BJ (cell line): ENCODE results near the gene TNFSF11. TPM values are rescaled to one million over a fixed set of nuclear protein-coding genes. Genes with fewer than 3 reads are reported as not detected.

Source experiments
- CTCF ChIA-PET: fragments of 350-600 bp; formaldehyde crosslinking; extraction: SDS; loops from one replicate; lab custom pipeline; 2021; ENCODE audit warnings: antibody characterized with exemption, inconsistent platforms; lab: Yijun Ruan, JAX
- POLR2A ChIA-PET: fragments of 300-600 bp; sonication (Branson Sonifier 250); formaldehyde crosslinking; extraction: SDS; loops from one replicate; lab custom pipeline; 2021; ENCODE audit warnings: antibody characterized with exemption; lab: Charles Lee
- DNase-seq: peaks from one replicate; pipeline ENCODE4 v3.0.0-alpha.2; 2011; ENCODE audit warnings: low read depth
- H3K27me3 ChIP-seq: 2 replicates; pipeline ENCODE4 v1.6.0; 2011; ENCODE audit warnings: low read length; ENCODE audit not compliant: control insufficient read depth, insufficient read depth
- H3K36me3 ChIP-seq: 2 replicates; pipeline ENCODE4 v1.5.1; 2011; ENCODE audit warnings: low read length; ENCODE audit not compliant: control insufficient read depth, insufficient read depth
- H3K4me3 ChIP-seq: 2 replicates; pipeline ENCODE4 v1.5.1; 2011; ENCODE audit warnings: low read depth, mild to moderate bottlenecking, control low read depth, low read length
- CTCF ChIP-seq: IDR thresholded peaks from 2 replicates; pipeline ENCODE4 v1.5.1; 2011; ENCODE audit warnings: low read depth, mild to moderate bottlenecking, control low read depth, inconsistent platforms, low read length, moderate library complexity; ENCODE audit not compliant: insufficient read depth
- polyA plus RNA-seq: library from polyadenylated mRNA; depleted of rRNA; stranded (reverse); fragments of >200 nt; gene quantifications from 2 replicates; pipeline ENCODE4 v1.2.3, GENCODE V29; 2011

Gene TNFSF11
- polyA plus RNA-seq, 1 experiment = not detected

GRCh38 chr13:42649141-42649540, 75.2 kb downstream of the TNFSF11 start:
- H3K4me3 ChIP-seq = no peak overlapping the region
- CTCF ChIA-PET = interaction anchor here (0.9 kb wide), 1 partner anchor 321 kb away, joined by 3 read pairs; no protein-coding TSS in a partner anchor
- POLR2A ChIA-PET = no interaction called here
- no peaks in the 10 kb centered on the region for H3K36me3 ChIP-seq
- H3K27me3 ChIP-seq = peaks cover 1% of the 10 kb centered on the region; the same call in 1 of the 2 replicates
- no peak for TF ChIP-seq CTCF
- no peak for DNase-seq

GRCh38 chr13:42649831-42650230, 75.9 kb downstream of the TNFSF11 start:
- no peak for DNase-seq
- no peaks in the 10 kb centered on the region for H3K36me3 ChIP-seq
- POLR2A ChIA-PET = no interaction called here
- TF ChIP-seq CTCF = no peak
- CTCF ChIA-PET = interaction anchor here (0.9 kb wide), 1 partner anchor 320 kb away, joined by 3 read pairs; no protein-coding TSS in a partner anchor
- no peak overlapping the region for H3K4me3 ChIP-seq
- peaks cover 1% of the 10 kb centered on the region; the same call in 1 of the 2 replicates for H3K27me3 ChIP-seq

- H3K36me3 ChIP-seq = no peaks in the 10 kb centered on the region
- peaks cover 5% of the 10 kb centered on the region for H3K27me3 ChIP-seq
- DNase-seq = no peak
- TF ChIP-seq CTCF = no peak
- ChIA-PET CTCF (no interaction called here), POLR2A (no interaction called here)
- no peak overlapping the region for H3K4me3 ChIP-seq
Observed at GRCh38 chr13:42650506-42650905, 76.6 kb downstream of the TNFSF11 start.

- CTCF ChIA-PET = interaction anchor here (1.4 kb wide), 1 partner anchor 434 kb away, joined by 3 read pairs; no protein-coding TSS in a partner anchor
- H3K27me3 ChIP-seq = peaks cover 11% of the 10 kb centered on the region
- DNase-seq = no peak
- POLR2A ChIA-PET = no interaction called here
- TF ChIP-seq CTCF = no peak
- H3K36me3 ChIP-seq = no peaks in the 10 kb centered on the region
- no peak overlapping the region for H3K4me3 ChIP-seq
Observed at GRCh38 chr13:42651936-42652641, 78.1 kb downstream of the TNFSF11 start.

GRCh38 chr13:42652642-42653415, 78.9 kb downstream of the TNFSF11 start:
- CTCF ChIA-PET = interaction anchor here (0.8 to 1.4 kb wide), 2 partner anchors 9 to 433 kb away, joined by 3 to 4 read pairs; no protein-coding TSS in a partner anchor
- no peak overlapping the region for H3K4me3 ChIP-seq

More at GRCh38 chr13:42652642-42653415, 78.9 kb downstream of the TNFSF11 start:
- no peaks in the 10 kb centered on the region for H3K36me3 ChIP-seq
- TF ChIP-seq CTCF = no peak
- H3K27me3 ChIP-seq = peaks cover 12% of the 10 kb centered on the region
- POLR2A ChIA-PET = no interaction called here
- no peak for DNase-seq
